Measurements from ENCODE around the gene MRPS24. TPM values are rescaled to one million over a fixed set of nuclear protein-coding genes. Genes with fewer than 3 reads are reported as not detected.

Gene MRPS24
- total RNA-seq, 1 experiment from 2014 or later: 156 TPM

DNA sequence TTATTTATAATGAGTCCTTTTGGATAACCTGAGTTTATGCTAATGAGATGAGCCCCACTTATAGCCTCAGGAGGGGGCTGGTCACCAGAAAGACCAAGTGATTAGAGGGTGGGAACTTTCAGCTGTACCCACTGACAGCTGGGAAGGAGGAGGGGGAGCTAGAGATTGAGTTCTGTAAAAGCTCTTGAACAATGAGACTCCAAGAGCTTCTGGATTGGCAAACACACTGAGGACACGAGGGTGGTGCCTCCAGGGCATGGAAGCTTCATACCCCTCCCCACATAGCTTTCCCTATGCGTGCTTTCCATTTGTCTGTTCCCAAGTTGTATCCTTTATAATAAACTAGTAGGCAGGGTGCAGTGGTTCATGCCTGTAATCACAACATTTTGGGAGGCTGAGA, 20.3 kb downstream of the MRPS24 start:
- no peak for DNase-seq (ENCODE audit: low read depth, low spot score)
- Histone ChIP-seq H3K4me2 (ENCODE audit: low read length) (no peak overlapping the region), H3K27ac (ENCODE audit: low read depth, low read length) (no peak overlapping the region), H3K9me2 (ENCODE audit: insufficient read depth) (no peaks in the 10 kb centered on the region), H2AFZ (ENCODE audit: low read depth, low read length, poor library complexity, severe bottlenecking) (no peak overlapping the region), H3K4me3 (replicated peaks in 1 of 2; ENCODE audit: low read depth in 1 of 2, low read length in 2 of 2) (no peak overlapping the region), H3K4me1 (ENCODE audit: control insufficient read depth in 1 of 2, insufficient read depth in 2 of 2, low read length in 2 of 2) (no peaks in the 10 kb centered on the region), H3K79me2 (ENCODE audit: insufficient read depth, low read length) (no peaks in the 10 kb centered on the region), H3K9me3 (ENCODE audit: control insufficient read depth in 1 of 2, insufficient read depth in 1 of 2, low read depth in 1 of 2, low read length in 2 of 2) (no peaks in the 10 kb centered on the region), H3K36me3 (ENCODE audit: control insufficient read depth in 1 of 2, insufficient read depth in 2 of 2, low read length in 2 of 2) (no peaks in the 10 kb centered on the region), H3K27me3 (ENCODE audit: insufficient read depth, low read length) (no peaks in the 10 kb centered on the region), H3K9ac (ENCODE audit: low read length) (no peak overlapping the region), H4K20me1 (ENCODE audit: insufficient read depth) (no peaks in the 10 kb centered on the region)
- TF ChIP-seq POLR2AphosphoS5 (IDR thresholded peaks at IDR 0.05; ENCODE audit: low read depth, low read length) (no peak), SRF (IDR thresholded peaks at IDR 0.05; ENCODE audit: low read depth) (no peak), CEBPB (IDR thresholded peaks at IDR 0.05; ENCODE audit: low read depth) (no peak)
- intact Hi-C loops (cut with micrococcal nuclease): no loop called here
- RAD21 ChIA-PET (ENCODE audit: low non-redundant PET in 1 of 2, low total read pairs in 2 of 2, uncharacterized antibody in 2 of 2, unreplicated experiment in 2 of 2): no interaction called here
- POLR2A ChIA-PET: no interaction called here
- BruUV-seq (replicated peaks): no TSS peak
- no peak for ATAC-seq
- CTCF ChIA-PET: no interaction called here

- ChIA-PET RAD21 (ENCODE audit: low non-redundant PET in 1 of 2, low total read pairs in 2 of 2, uncharacterized antibody in 2 of 2, unreplicated experiment in 2 of 2) (no interaction called here), CTCF (interaction anchor here (0.9 to 1.3 kb wide), 2 partner anchors 8 to 9 kb away, joined by 3 to 5 read pairs; no protein-coding TSS in a partner anchor), POLR2A (no interaction called here)
- Histone ChIP-seq H2AFZ (ENCODE audit: low read depth, low read length, poor library complexity, severe bottlenecking) (no peak overlapping the region), H3K9ac (ENCODE audit: low read length) (no peak overlapping the region), H3K9me2 (ENCODE audit: insufficient read depth) (no peaks in the 10 kb centered on the region), H3K27ac (ENCODE audit: low read depth, low read length) (no peak overlapping the region), H3K36me3 (ENCODE audit: control insufficient read depth in 1 of 2, insufficient read depth in 2 of 2, low read length in 2 of 2) (no peaks in the 10 kb centered on the region), H3K4me1 (ENCODE audit: control insufficient read depth in 1 of 2, insufficient read depth in 2 of 2, low read length in 2 of 2) (no peaks in the 10 kb centered on the region), H3K79me2 (ENCODE audit: insufficient read depth, low read length) (no peaks in the 10 kb centered on the region), H3K9me3 (ENCODE audit: control insufficient read depth in 1 of 2, insufficient read depth in 1 of 2, low read depth in 1 of 2, low read length in 2 of 2) (no peaks in the 10 kb centered on the region), H3K4me3 (replicated peaks in 1 of 2; ENCODE audit: low read depth in 1 of 2, low read length in 2 of 2) (no peak overlapping the region), H4K20me1 (ENCODE audit: insufficient read depth) (no peaks in the 10 kb centered on the region), H3K4me2 (ENCODE audit: low read length) (no peak overlapping the region), H3K27me3 (ENCODE audit: insufficient read depth, low read length) (no peaks in the 10 kb centered on the region)
- no TSS peak for BruUV-seq (replicated peaks)
- ATAC-seq: no peak
- no peak for DNase-seq (ENCODE audit: low read depth, low spot score)
- intact Hi-C loops (cut with micrococcal nuclease): no loop called here
- no peak for TF ChIP-seq CTCF (IDR thresholded peaks at IDR 0.05 in 2 of 3, conservative IDR thresholded peaks at IDR 0.05 in 1 of 3; ENCODE audit: borderline replicate concordance in 1 of 3, insufficient read depth in 1 of 3, low read depth in 2 of 3, low read length in 2 of 3)
- TF ChIP-seq TCF7L2 (IDR thresholded peaks at IDR 0.05; ENCODE audit: borderline replicate concordance, extremely low read depth, insufficient read depth, insufficient read length): no peak
- no peak for TF ChIP-seq FOSL1 (IDR thresholded peaks at IDR 0.05; ENCODE audit: low read depth)
- no peak for TF ChIP-seq CBX3 (IDR thresholded peaks at IDR 0.05; ENCODE audit: low read depth)
- no peak for TF ChIP-seq EZH2 (IDR thresholded peaks at IDR 0.05)
- TF ChIP-seq SP1 (IDR thresholded peaks at IDR 0.05; ENCODE audit: low read depth): no peak
- TF ChIP-seq ZFX (IDR thresholded peaks at IDR 0.05): no peak
- TF ChIP-seq, protein P1, sequence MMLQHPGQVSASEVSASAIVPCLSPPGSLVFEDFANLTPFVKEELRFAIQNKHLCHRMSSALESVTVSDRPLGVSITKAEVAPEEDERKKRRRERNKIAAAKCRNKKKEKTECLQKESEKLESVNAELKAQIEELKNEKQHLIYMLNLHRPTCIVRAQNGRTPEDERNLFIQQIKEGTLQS (IDR thresholded peaks at IDR 0.05): no peak
- no peak for TF ChIP-seq RAD21 (IDR thresholded peaks at IDR 0.05; ENCODE audit: low read depth)
- TF ChIP-seq POLR2AphosphoS5 (IDR thresholded peaks at IDR 0.05; ENCODE audit: low read depth, low read length): no peak
- TF ChIP-seq CEBPB (IDR thresholded peaks at IDR 0.05; ENCODE audit: low read depth): no peak
- TF ChIP-seq SRF (IDR thresholded peaks at IDR 0.05; ENCODE audit: low read depth): no peak
- no peak for TF ChIP-seq POLR2A (IDR thresholded peaks at IDR 0.05; ENCODE audit: borderline replicate concordance, extremely low read depth, insufficient read depth, insufficient read length)
- no peak for TF ChIP-seq REST (IDR thresholded peaks at IDR 0.05; ENCODE audit: low read depth)
- no peak for TF ChIP-seq EGR1 (IDR thresholded peaks at IDR 0.05; ENCODE audit: low read depth)
- no peak for TF ChIP-seq ELF1 (IDR thresholded peaks at IDR 0.05; ENCODE audit: borderline replicate concordance, low read depth)
- TF ChIP-seq ZNF274 (IDR thresholded peaks at IDR 0.05; ENCODE audit: low read depth, low read length): no peak
These were observed 21.8 kb downstream of the MRPS24 start for GRCh38 chr7:43847496-43847895.
